ENCODE results near the gene MEF2D.

- TF ChIP-seq, protein P1, sequence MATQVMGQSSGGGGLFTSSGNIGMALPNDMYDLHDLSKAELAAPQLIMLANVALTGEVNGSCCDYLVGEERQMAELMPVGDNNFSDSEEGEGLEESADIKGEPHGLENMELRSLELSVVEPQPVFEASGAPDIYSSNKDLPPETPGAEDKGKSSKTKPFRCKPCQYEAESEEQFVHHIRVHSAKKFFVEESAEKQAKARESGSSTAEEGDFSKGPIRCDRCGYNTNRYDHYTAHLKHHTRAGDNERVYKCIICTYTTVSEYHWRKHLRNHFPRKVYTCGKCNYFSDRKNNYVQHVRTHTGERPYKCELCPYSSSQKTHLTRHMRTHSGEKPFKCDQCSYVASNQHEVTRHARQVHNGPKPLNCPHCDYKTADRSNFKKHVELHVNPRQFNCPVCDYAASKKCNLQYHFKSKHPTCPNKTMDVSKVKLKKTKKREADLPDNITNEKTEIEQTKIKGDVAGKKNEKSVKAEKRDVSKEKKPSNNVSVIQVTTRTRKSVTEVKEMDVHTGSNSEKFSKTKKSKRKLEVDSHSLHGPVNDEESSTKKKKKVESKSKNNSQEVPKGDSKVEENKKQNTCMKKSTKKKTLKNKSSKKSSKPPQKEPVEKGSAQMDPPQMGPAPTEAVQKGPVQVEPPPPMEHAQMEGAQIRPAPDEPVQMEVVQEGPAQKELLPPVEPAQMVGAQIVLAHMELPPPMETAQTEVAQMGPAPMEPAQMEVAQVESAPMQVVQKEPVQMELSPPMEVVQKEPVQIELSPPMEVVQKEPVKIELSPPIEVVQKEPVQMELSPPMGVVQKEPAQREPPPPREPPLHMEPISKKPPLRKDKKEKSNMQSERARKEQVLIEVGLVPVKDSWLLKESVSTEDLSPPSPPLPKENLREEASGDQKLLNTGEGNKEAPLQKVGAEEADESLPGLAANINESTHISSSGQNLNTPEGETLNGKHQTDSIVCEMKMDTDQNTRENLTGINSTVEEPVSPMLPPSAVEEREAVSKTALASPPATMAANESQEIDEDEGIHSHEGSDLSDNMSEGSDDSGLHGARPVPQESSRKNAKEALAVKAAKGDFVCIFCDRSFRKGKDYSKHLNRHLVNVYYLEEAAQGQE (IDR thresholded peaks at IDR 0.05; ENCODE audit: low read depth), result no peak
- TF ChIP-seq, protein P2, sequence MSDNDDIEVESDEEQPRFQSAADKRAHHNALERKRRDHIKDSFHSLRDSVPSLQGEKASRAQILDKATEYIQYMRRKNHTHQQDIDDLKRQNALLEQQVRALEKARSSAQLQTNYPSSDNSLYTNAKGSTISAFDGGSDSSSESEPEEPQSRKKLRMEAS (IDR thresholded peaks at IDR 0.05), result no peak
- TF ChIP-seq NFIC (IDR thresholded peaks at IDR 0.05) (no peak), EP300 (IDR thresholded peaks at IDR 0.05; ENCODE audit: borderline replicate concordance) (no peak), TEAD4 (IDR thresholded peaks at IDR 0.05) (no peak), ZBTB7A (IDR thresholded peaks at IDR 0.05; ENCODE audit: low read depth) (no peak), FOXM1 (IDR thresholded peaks at IDR 0.05; ENCODE audit: borderline replicate concordance, low read depth) (no peak), TAF1 (IDR thresholded peaks at IDR 0.05; ENCODE audit: low read depth) (no peak), RAD21 (IDR thresholded peaks at IDR 0.05; ENCODE audit: low read depth) (no peak), CEBPB (IDR thresholded peaks at IDR 0.05) (no peak), YY1 (IDR thresholded peaks at IDR 0.05; ENCODE audit: low read depth) (no peak), CREB1 (IDR thresholded peaks at IDR 0.05; ENCODE audit: low read depth) (no peak), EGR1 (IDR thresholded peaks at IDR 0.05) (no peak)
- TF ChIP-seq, protein P3, sequence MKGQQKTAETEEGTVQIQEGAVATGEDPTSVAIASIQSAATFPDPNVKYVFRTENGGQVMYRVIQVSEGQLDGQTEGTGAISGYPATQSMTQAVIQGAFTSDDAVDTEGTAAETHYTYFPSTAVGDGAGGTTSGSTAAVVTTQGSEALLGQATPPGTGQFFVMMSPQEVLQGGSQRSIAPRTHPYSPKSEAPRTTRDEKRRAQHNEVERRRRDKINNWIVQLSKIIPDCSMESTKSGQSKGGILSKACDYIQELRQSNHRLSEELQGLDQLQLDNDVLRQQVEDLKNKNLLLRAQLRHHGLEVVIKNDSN (IDR thresholded peaks at IDR 0.05), result no peak
These were observed 38.6 kb downstream of the MEF2D start for GRCh38 chr1:156461781-156462647.
